HCT116 (cell line): ENCODE results near the gene TBATA. TPM values are rescaled to one million over a fixed set of nuclear protein-coding genes. Genes with fewer than 3 reads are reported as not detected.

Experiments
- ATAC-seq: fragments of 200-7000 bp; cut with Tn5 transposase; 2 replicates; pipeline ENCODE4 v1.9.1; 2020; ENCODE audit warnings: mild to moderate bottlenecking, moderate library complexity
- BruUV-seq: library from RNA; stranded (reverse); fragments of 400-500 nt; replicated peaks from 2 replicates; lab custom pipeline; 2021; lab: Mats Ljungman, UMichigan
- CTCF ChIA-PET: fragments of 300-600 bp; sonication (Branson Sonifier 250); formaldehyde crosslinking; loops from one replicate; lab custom pipeline; 2021; ENCODE audit warnings: antibody characterized with exemption; lab: Charles Lee
- POLR2A ChIA-PET: fragments of 300-600, 350-600 bp; sonication (Branson Sonifier 250); formaldehyde crosslinking; loops from one replicate; lab custom pipeline; 2021; ENCODE audit warnings: antibody characterized with exemption; lab: Charles Lee
- RAD21 ChIA-PET, 2 experiments: fragments of 300-600 bp; sonication (Branson Sonifier 250); formaldehyde crosslinking; loops; one replicate each; lab custom pipeline; 2023; ENCODE audit warnings: low total read pairs in 2 of 2; ENCODE audit not compliant: uncharacterized antibody in 2 of 2, unreplicated experiment in 2 of 2, low non-redundant PET in 1 of 2; lab: Charles Lee
- DNase-seq: peaks from one replicate; pipeline ENCODE4 v3.0.0-alpha.2; 2010; ENCODE audit warnings: low read depth, low spot score
- H2AFZ ChIP-seq: fragments of 200-600 bp; shearing (Covaris generic), sonication (generic); 2 replicates; pipeline ENCODE4 v1.6.1; 2017; ENCODE audit warnings: low read depth, mixed run types, mixed read lengths, antibody characterized with exemption, low read length; ENCODE audit not compliant: poor library complexity, severe bottlenecking
- H3K27ac ChIP-seq: 2 replicates; pipeline ENCODE4 v1.5.1; 2012; ENCODE audit warnings: low read depth, low read length
- H3K27me3 ChIP-seq: fragments of 200-600 bp; sonication (generic); 2 replicates; pipeline ENCODE4 v1.6.1; 2016; ENCODE audit warnings: mixed run types, low read length, mixed read lengths; ENCODE audit not compliant: insufficient read depth
- H3K36me3 ChIP-seq, 2 experiments: fragments of 200-500 bp in 1 of 2; fragments of 200-600 bp in 1 of 2; sonication (Bioruptor generic) in 1 of 2; sonication (generic) in 1 of 2; 2 replicates each; pipeline versions ENCODE4 v1.5.1 to v1.6.1; 2014 to 2016; ENCODE audit warnings: low read length in 2 of 2, inconsistent platforms in 1 of 2, mixed read lengths in 1 of 2, mixed run types in 1 of 2; ENCODE audit not compliant: insufficient read depth in 2 of 2, control insufficient read depth in 1 of 2
- H3K4me1 ChIP-seq, 2 experiments: fragments of 200-600 bp in 1 of 2; sonication (generic) in 1 of 2; 2 replicates each; pipeline versions ENCODE4 v1.5.1 to v1.6.1; 2012 to 2017; ENCODE audit warnings: low read length in 2 of 2, inconsistent platforms in 1 of 2, mild to moderate bottlenecking in 1 of 2, mixed read lengths in 1 of 2, mixed run types in 1 of 2, moderate library complexity in 1 of 2; ENCODE audit not compliant: insufficient read depth in 2 of 2, control insufficient read depth in 1 of 2
- H3K4me2 ChIP-seq: fragments of 200-600 bp; sonication (generic); 2 replicates; pipeline ENCODE4 v1.6.1; 2017; ENCODE audit warnings: mixed run types, low read length, mixed read lengths
- H3K4me3 ChIP-seq, 2 experiments: fragments of 200-600 bp in 1 of 2; sonication (generic) in 1 of 2; replicated peaks in 1 of 2; 2 replicates each; pipeline ENCODE4 v1.5.1; 2011 to 2016; ENCODE audit warnings: low read length in 2 of 2, control low read depth in 1 of 2, low read depth in 1 of 2, mild to moderate bottlenecking in 1 of 2, mixed read lengths in 1 of 2, mixed run types in 1 of 2
- H3K79me2 ChIP-seq: fragments of 200-600 bp; sonication (generic); 2 replicates; pipeline ENCODE4 v1.6.1; 2017; ENCODE audit warnings: mild to moderate bottlenecking, mixed run types, low read length, moderate library complexity, mixed read lengths; ENCODE audit not compliant: insufficient read depth
- H3K9ac ChIP-seq: fragments of 200-600 bp; sonication (generic); 2 replicates; pipeline ENCODE4 v1.6.1; 2016; ENCODE audit warnings: low read length, mixed read lengths
- H3K9me2 ChIP-seq: fragments of 200-600 bp; sonication (generic), shearing (Covaris generic); 2 replicates; pipeline ENCODE4 v1.6.1; 2017; ENCODE audit warnings: mixed run types, mild to moderate bottlenecking, moderate library complexity; ENCODE audit not compliant: insufficient read depth
- H3K9me3 ChIP-seq, 2 experiments: fragments of 200-500 bp in 1 of 2; fragments of 200-600 bp in 1 of 2; sonication (Bioruptor generic) in 1 of 2; sonication (generic) in 1 of 2; 2 replicates each; pipeline ENCODE4 v1.6.1; 2014 to 2017; ENCODE audit warnings: low read length in 2 of 2, mixed read lengths in 2 of 2, inconsistent platforms in 1 of 2, low read depth in 1 of 2, mild to moderate bottlenecking in 1 of 2, mixed run types in 1 of 2, moderate library complexity in 1 of 2; ENCODE audit not compliant: control insufficient read depth in 1 of 2, insufficient read depth in 1 of 2
- H4K20me1 ChIP-seq: fragments of 200-600 bp; sonication (generic), shearing (Covaris generic); 2 replicates; pipeline ENCODE4 v1.6.1; 2017; ENCODE audit warnings: mixed run types, mild to moderate bottlenecking, moderate library complexity; ENCODE audit not compliant: insufficient read depth
- CEBPB ChIP-seq: IDR thresholded peaks from 2 replicates; pipeline ENCODE4 v1.6.1; 2012; ENCODE audit warnings: low read depth
- CTCF ChIP-seq, 3 experiments: fragments of 200-600 bp in 1 of 3; sonication (generic) in 1 of 3; IDR thresholded peaks in 2 of 3; conservative IDR thresholded peaks in 1 of 3; 2 replicates each; pipeline ENCODE4 v1.5.1; 2012 to 2017; ENCODE audit warnings: low read depth in 2 of 3, low read length in 2 of 3, antibody characterized with exemption in 1 of 3, borderline replicate concordance in 1 of 3, control low read depth in 1 of 3, mild to moderate bottlenecking in 1 of 3, mixed read lengths in 1 of 3, mixed run types in 1 of 3, moderate library complexity in 1 of 3; ENCODE audit not compliant: insufficient read depth in 1 of 3
- EGR1 ChIP-seq: IDR thresholded peaks from 2 replicates; pipeline ENCODE4 v1.6.1; 2012; ENCODE audit warnings: low read depth
- ELF1 ChIP-seq: IDR thresholded peaks from 2 replicates; pipeline ENCODE4 v1.6.1; 2012; ENCODE audit warnings: low read depth, borderline replicate concordance
- EZH2 ChIP-seq: fragments of 200-600 bp; sonication (generic); IDR thresholded peaks from 2 replicates; pipeline ENCODE4 v1.6.1; 2017; ENCODE audit warnings: antibody characterized with exemption, mixed run types
- FOSL1 ChIP-seq: IDR thresholded peaks from 2 replicates; pipeline ENCODE4 v1.6.1; 2012; ENCODE audit warnings: low read depth
- MAX ChIP-seq: IDR thresholded peaks from 2 replicates; pipeline ENCODE4 v1.6.1; 2012
- POLR2A ChIP-seq: IDR thresholded peaks from 2 replicates; pipeline ENCODE4 v1.7.0; 2011; ENCODE audit warnings: borderline replicate concordance; ENCODE audit not compliant: insufficient read depth, insufficient read length; ENCODE audit errors: extremely low read depth
- POLR2AphosphoS5 ChIP-seq: IDR thresholded peaks from 2 replicates; pipeline ENCODE4 v1.6.1; 2011; ENCODE audit warnings: mild to moderate bottlenecking, low read depth, low read length, moderate library complexity
- REST ChIP-seq: IDR thresholded peaks from 2 replicates; pipeline ENCODE4 v1.6.1; 2012; ENCODE audit warnings: low read depth
- SP1 ChIP-seq: IDR thresholded peaks from 2 replicates; pipeline ENCODE4 v1.6.1; 2012; ENCODE audit warnings: low read depth
- YY1 ChIP-seq: IDR thresholded peaks from 2 replicates; pipeline ENCODE4 v1.6.1; 2011; ENCODE audit warnings: low read length, low read depth, moderate library complexity, mild to moderate bottlenecking; ENCODE audit not compliant: insufficient replicate concordance; ENCODE audit errors: extremely low read depth
- ZBTB33 ChIP-seq: IDR thresholded peaks from 2 replicates; pipeline ENCODE4 v1.6.1; 2011; ENCODE audit warnings: mild to moderate bottlenecking, low read length, moderate library complexity; ENCODE audit not compliant: insufficient replicate concordance; ENCODE audit errors: extremely low read depth
- intact Hi-C: fragments of 100-400 bp; cut with micrococcal nuclease; formaldehyde crosslinking; loops from 2 replicates; pipeline ENCODE4 v1.10.0; 2022
- total RNA-seq: library from RNA; stranded (reverse); gene quantifications from one replicate; pipeline ENCODE4 v1.2.1, GENCODE V29; 2021; ENCODE audit not compliant: unreplicated experiment

The TBATA gene
- total RNA-seq, 1 experiment from 2014 or later: not detected

GRCh38 chr10:70809011-70809611 lies 23.9 kb upstream of the TBATA start:
- no peak overlapping the region for H3K4me3 ChIP-seq
- H2AFZ ChIP-seq: no peak overlapping the region
- no peaks in the 10 kb centered on the region for H3K9me2 ChIP-seq
- H3K4me2 ChIP-seq: no peak overlapping the region
- peaks cover 0 to 6% of the 10 kb centered on the region in 2 experiments; a peak in 1 of 4 replicates for H3K4me1 ChIP-seq
- intact Hi-C loops: no loop called here
- ATAC-seq (no peak), DNase-seq (no peak)
- no TSS peak for BruUV-seq
- H4K20me1 ChIP-seq: no peaks in the 10 kb centered on the region
- ChIA-PET POLR2A (no interaction called here), RAD21 (no interaction called here), CTCF (no interaction called here)
- H3K9ac ChIP-seq: no peak overlapping the region
- no peaks in the 10 kb centered on the region for H3K36me3 ChIP-seq
- no peak overlapping the region for H3K27ac ChIP-seq
- no peak for TF ChIP-seq CTCF (IDR thresholded peaks at IDR 0.05 in 2 of 3, conservative IDR thresholded peaks at IDR 0.05 in 1 of 3; ENCODE audit: borderline replicate concordance in 1 of 3, insufficient read depth in 1 of 3, low read depth in 2 of 3, low read length in 2 of 3)
- no peak for TF ChIP-seq YY1
- no peak for TF ChIP-seq POLR2A
- TF ChIP-seq EZH2: no peak
- no peak for TF ChIP-seq CEBPB
- no peaks in the 10 kb centered on the region for H3K27me3 ChIP-seq
- no peaks in the 10 kb centered on the region for H3K9me3 ChIP-seq
- no peaks in the 10 kb centered on the region for H3K79me2 ChIP-seq

GRCh38 chr10:70807556-70807955 lies 22.4 kb upstream of the TBATA start:
- Histone ChIP-seq H3K4me3 (no peak overlapping the region), H3K36me3 (no peaks in the 10 kb centered on the region), H3K79me2 (no peaks in the 10 kb centered on the region), H3K4me2 (no peak overlapping the region), H4K20me1 (no peaks in the 10 kb centered on the region), H3K9ac (no peak overlapping the region)
- no peak for DNase-seq
- BruUV-seq: no TSS peak
- POLR2A ChIA-PET: no interaction called here
- ATAC-seq: no peak
- intact Hi-C loops: no loop called here
- RAD21 ChIA-PET: no interaction called here
- TF ChIP-seq REST (no peak), MAX (no peak), POLR2AphosphoS5 (no peak), ZBTB33 (no peak), ELF1 (no peak), SP1 (no peak), FOSL1 (no peak), EGR1 (no peak)
- TF ChIP-seq, all 23 proteins: peak for 0
- Histone ChIP-seq H3K4me1 (peaks cover 0 to 8% of the 10 kb centered on the region in 2 experiments; a peak in 1 of 4 replicates), H3K9me2 (no peaks in the 10 kb centered on the region), H3K9me3 (no peaks in the 10 kb centered on the region), H3K27me3 (no peaks in the 10 kb centered on the region), H3K27ac (no peak overlapping the region), H2AFZ (no peak overlapping the region)
- CTCF ChIA-PET: no interaction called here
